OCI-LY3 (cell line): ENCODE measurements around the gene IAPP.

Experiments
- CTCF ChIP-seq: fragments of 200-600, 300-600 bp; sonication (generic); IDR thresholded peaks from 2 replicates; pipeline ENCODE4 v1.5.1; 2014; ENCODE audit warnings: antibody characterized with exemption, low read length, low read depth
- EZH2phosphoT487 ChIP-seq: fragments of 200-600 bp; shearing (Covaris generic); IDR thresholded peaks from 2 replicates; pipeline ENCODE4 v1.6.1; 2018; ENCODE audit warnings: antibody characterized with exemption, mixed run types, low read depth

- TF ChIP-seq CTCF = no peak
- no peak for TF ChIP-seq EZH2phosphoT487
Observed at GRCh38 chr12:21336656-21337055, 36.0 kb upstream of the IAPP start.
